WERI-Rb-1 (cell line): ENCODE results near the gene LRSAM1.

Source experiments
- DNase-seq: peaks from one replicate; pipeline ENCODE4 v3.0.0-alpha.2; 2020
- H3K27ac ChIP-seq: fragments of 250-450 bp; sonication (Bioruptor Pico); 2 replicates; pipeline ENCODE4 v1.5.1; 2020; ENCODE audit warnings: mild to moderate bottlenecking, moderate library complexity
- H3K27me3 ChIP-seq: fragments of 250-450 bp; sonication (Bioruptor Pico); 2 replicates; pipeline ENCODE4 v1.5.1; 2021; ENCODE audit warnings: mild to moderate bottlenecking, low read depth, moderate library complexity; ENCODE audit not compliant: insufficient read depth, severe bottlenecking
- H3K36me3 ChIP-seq: fragments of 250-450 bp; sonication (Bioruptor Pico); 2 replicates; pipeline ENCODE4 v1.5.1; 2020; ENCODE audit warnings: mild to moderate bottlenecking, moderate library complexity
- H3K4me3 ChIP-seq: 2 replicates; pipeline ENCODE4 v1.5.1; 2011; ENCODE audit warnings: low read depth, mild to moderate bottlenecking, control low read depth, low read length
- H3K9me3 ChIP-seq: fragments of 250-450 bp; sonication (Bioruptor Pico); 2 replicates; pipeline ENCODE4 v1.5.1; 2021; ENCODE audit warnings: mild to moderate bottlenecking, moderate library complexity; ENCODE audit not compliant: severe bottlenecking
- CTCF ChIP-seq: IDR thresholded peaks from 2 replicates; pipeline ENCODE4 v1.5.1; 2011; ENCODE audit warnings: low read depth, mild to moderate bottlenecking, control low read depth, inconsistent platforms, low read length

Gene LRSAM1

GRCh38 chr9:127450830-127451607 is at the start of gene LRSAM1, which contains the start of gene RPL12:
TSS of gene LRSAM1 (plus strand) at chr9:127451510. CDS start at chr9:127454528, 3,018 bp downstream.
TSS of gene RPL12 (minus strand) at chr9:127451406. CDS start at chr9:127451317, 89 bp downstream.
- H3K4me3 ChIP-seq, result peak within 1 kb of the TSS; percentile 94
- TF ChIP-seq CTCF, result no peak
- peaks cover 60% of the 10 kb centered on the region for H3K36me3 ChIP-seq
- no peaks in the 10 kb centered on the region for H3K9me3 ChIP-seq
- peak; percentile 98 for DNase-seq
- no peaks in the 10 kb centered on the region for H3K27me3 ChIP-seq
- H3K27ac ChIP-seq, result peak within 1 kb of the TSS; percentile 89

- no peak for TF ChIP-seq CTCF
- Histone ChIP-seq H3K9me3 (no peaks in the 10 kb centered on the region), H3K36me3 (peaks cover 93% of the 10 kb centered on the region), H3K4me3 (no peak overlapping the region), H3K27ac (no peak overlapping the region), H3K27me3 (no peaks in the 10 kb centered on the region)
- DNase-seq, result no peak
These were observed 48.8 kb upstream of the LRSAM1 start for GRCh38 chr9:127402401-127403090.

GRCh38 chr9:127403507-127404192 is 47.7 kb upstream of the LRSAM1 start:
- Histone ChIP-seq H3K27ac (no peak overlapping the region), H3K4me3 (no peak overlapping the region), H3K9me3 (no peaks in the 10 kb centered on the region), H3K36me3 (peaks cover 96% of the 10 kb centered on the region), H3K27me3 (no peaks in the 10 kb centered on the region)
- no peak for TF ChIP-seq CTCF
- DNase-seq, result no peak

DNA sequence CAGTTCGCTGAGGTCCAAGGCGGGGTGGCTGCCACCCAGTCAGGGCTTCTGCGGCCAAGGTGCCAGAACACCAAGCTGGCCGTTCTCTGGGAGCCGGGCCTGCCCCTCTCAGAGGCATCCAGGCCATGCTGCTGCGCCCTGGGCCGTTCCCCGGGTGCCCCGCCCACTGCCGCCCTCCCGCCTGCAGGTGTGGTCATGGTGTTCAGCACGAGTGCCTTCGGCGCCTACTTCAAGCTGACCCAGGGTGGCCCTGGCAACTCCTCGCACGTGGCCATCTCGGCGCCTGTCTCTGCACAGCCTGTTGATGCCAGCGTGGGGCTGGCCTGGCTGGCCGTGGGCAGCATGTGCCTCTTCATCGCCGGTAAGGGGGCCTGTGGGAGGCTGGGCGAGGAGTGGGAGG is 46.7 kb upstream of the LRSAM1 start:
- Histone ChIP-seq H3K27me3 (no peaks in the 10 kb centered on the region), H3K4me3 (no peak overlapping the region), H3K27ac (no peak overlapping the region), H3K9me3 (no peaks in the 10 kb centered on the region), H3K36me3 (peaks cover 87% of the 10 kb centered on the region)
- no peak for TF ChIP-seq CTCF
- DNase-seq, result no peak

- Histone ChIP-seq H3K27ac (peak overlapping the region; percentile 31; the same call in 1 of the 2 replicates), H3K36me3 (peaks cover 84% of the 10 kb centered on the region), H3K4me3 (no peak overlapping the region), H3K9me3 (no peaks in the 10 kb centered on the region), H3K27me3 (no peaks in the 10 kb centered on the region)
- no peak for DNase-seq
- TF ChIP-seq CTCF, result no peak
These were observed 45.8 kb upstream of the LRSAM1 start for GRCh38 chr9:127405344-127406125.
